HG03432 (cell line): ENCODE data around the gene NMBR.
"Not testable (repeated sequence)": the region's sequence is repeated elsewhere in the genome, so short reads cannot be mapped to it uniquely, and the experiment has no call there.

ENCODE experiments used
- ATAC-seq: cut with Tn5 transposase; IDR thresholded peaks from one replicate; pipeline ENCODE4 v1.9.1; 2021; ENCODE audit warnings: mild to moderate bottlenecking, moderate library complexity; ENCODE audit not compliant: unreplicated experiment

Gene NMBR

DNA sequence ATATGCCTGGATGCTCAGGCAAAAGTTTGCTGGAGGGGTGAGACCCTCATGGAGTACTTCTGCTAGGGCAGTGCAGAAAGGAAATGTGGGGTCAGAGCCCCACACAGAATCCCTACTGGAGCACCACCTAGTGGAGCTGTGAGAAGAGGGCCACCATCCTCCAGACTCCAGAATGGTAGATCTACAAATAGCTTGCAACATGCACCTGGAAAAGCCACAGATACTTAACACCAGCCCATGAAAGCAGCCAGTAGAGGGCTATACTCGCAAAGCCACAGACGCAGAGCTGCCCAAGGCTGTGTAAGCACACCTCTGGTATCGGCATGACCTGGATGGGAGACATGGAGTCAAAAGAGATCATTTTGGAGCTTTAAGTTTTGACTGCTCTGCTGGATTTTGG lies 74.9 kb downstream of the NMBR start:
- no peak for ATAC-seq

DNA sequence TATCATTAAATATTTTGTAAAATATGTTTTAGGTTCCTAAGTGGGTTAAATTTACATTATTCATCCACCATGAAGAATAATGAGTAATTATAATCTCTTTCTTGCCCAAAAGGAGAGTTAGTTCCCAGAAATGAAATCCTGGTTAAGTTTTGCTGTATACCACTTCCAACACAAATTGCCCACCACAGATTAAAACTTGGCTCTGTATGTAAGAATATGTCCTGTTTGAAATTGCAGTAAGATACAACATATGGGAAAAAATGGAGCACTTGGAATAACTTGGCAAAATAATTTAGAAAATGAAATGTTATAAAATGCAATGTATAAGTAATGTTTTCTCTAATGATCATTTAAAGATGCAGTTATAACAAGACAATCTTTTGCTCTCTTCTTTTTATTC lies 78.5 kb downstream of the NMBR start:
- no peak for ATAC-seq

DNA sequence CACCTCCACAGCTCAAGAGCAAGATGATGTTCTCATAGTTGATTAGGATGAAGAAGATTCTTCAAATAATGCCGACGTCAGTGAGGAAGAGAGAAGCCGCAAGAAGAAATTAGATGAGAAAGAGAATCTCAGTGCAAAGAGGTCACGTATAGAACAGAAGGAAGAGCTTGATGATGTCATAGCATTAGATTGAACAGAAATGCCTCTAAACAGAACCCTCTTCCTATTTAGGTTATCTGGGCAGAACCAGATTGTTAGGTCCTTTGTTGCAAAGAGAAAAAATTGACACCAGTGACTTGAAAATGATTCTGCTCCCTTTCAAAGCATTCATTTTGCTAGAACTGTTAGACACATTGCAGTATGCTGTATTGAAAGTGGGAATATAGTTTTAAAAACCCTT lies 84.1 kb downstream of the NMBR start:
- not testable (repeated sequence) for ATAC-seq

GRCh38 chr6:142058551-142059290 lies 88.2 kb downstream of the NMBR start:
- no peak for ATAC-seq

DNA sequence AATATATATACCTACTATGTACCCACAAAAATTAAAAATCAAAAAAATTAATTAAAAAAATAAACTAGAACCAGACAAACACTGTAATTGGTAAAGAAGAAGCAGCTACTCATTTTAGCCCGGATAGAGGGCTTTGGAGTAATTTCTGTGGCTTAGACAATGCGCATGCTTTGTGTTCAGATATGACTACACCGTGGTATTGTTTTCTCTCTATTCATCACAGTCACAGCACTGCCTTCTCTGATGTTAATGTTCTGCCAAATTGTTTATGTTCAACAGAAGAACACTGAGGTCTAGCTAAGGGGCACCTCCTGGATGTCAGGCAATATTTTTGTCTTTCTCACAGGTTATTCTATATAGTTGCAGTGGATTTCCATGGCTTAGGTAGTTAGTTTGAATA lies 91.7 kb downstream of the NMBR start:
- peak; percentile 94 for ATAC-seq

GRCh38 chr6:142051404-142051803 lies 95.5 kb downstream of the NMBR start:
- ATAC-seq, result no peak

GRCh38 chr6:142048593-142048980 lies 98.3 kb downstream of the NMBR start:
- no peak for ATAC-seq

DNA sequence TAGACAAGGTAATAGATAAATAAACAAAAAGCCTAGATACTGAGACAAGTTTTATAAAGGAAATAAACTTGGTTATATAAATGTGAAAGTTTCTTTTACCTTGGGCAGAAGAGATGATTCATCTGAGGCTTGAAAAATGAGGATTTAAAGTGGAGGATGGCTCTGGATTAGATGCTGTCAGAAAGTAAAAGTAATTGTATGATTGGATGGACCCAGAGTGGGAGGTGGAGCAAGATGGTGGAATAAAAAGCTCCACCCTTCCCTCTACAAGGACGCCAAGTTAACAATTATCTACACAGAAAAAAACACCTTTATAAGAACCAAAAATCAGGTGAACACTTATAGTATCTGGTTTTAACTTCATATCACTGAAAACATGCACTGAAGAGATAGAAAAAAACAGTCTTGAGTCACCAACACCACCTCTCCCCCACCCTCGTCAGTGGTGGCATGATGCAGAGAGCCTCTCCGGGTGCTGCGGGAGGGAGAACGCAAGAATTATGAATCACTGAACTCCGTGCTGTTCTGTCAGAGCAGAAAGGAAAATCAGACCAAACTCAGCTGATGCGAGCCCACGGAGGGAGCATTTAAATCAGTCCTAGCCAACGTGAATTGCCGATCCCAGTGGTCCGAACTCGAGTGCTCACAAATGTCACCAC lies 98.9 kb downstream of the NMBR start:
- ATAC-seq, result no peak

GRCh38 chr6:142045380-142046278 lies 101.3 kb downstream of the NMBR start:
- ATAC-seq, result no peak

GRCh38 chr6:142035890-142036289 lies 111.0 kb downstream of the NMBR start:
- ATAC-seq, result no peak

GRCh38 chr6:142031035-142031434 lies 115.9 kb downstream of the NMBR start:
- ATAC-seq, result no peak

DNA sequence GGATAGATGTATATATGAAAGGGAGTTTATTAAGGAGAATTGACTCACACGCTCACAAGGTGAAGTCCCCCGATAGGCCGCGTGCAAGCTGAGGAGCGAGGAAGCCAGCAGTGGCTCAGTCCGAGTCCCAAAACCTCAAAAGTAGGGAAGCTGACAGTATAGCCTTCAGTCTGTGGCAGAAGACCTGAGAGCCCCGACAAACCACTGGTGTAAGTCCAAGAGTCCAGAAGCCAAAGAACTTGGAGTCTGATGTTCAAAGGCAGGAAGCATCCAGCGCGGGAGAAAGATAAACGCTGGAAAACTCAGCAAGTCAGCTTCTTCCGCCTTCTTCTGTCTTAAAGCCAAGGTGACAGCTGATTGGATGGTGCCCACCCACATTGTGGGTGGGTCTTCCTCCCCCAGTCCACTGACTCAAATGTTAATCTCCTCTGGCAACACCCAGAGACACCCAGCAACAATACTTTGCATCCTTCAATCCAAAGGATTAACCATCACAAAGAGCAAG lies 116.8 kb downstream of the NMBR start:
- no peak for ATAC-seq

- no peak for ATAC-seq
Measured at GRCh38 chr6:142028527-142028926, 118.4 kb downstream of the NMBR start.

DNA sequence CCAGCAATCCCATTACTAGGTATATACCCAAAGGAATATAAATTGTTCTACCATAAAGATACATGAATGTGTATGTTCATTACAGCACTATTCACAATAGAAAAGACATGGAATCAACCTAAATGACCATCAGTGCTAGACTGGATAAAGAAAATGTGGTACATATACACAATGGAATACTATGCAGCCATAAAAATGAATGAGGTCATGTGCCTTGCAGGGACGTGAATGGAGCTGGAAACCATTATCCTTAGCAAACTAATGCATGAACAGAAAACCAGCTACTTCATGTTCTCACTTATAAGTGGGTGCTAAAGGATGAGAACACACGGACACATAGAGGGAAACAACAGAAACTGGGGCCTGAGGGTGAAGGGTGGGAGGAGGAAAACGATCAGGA lies 119.1 kb downstream of the NMBR start:
- not testable (repeated sequence) for ATAC-seq

DNA sequence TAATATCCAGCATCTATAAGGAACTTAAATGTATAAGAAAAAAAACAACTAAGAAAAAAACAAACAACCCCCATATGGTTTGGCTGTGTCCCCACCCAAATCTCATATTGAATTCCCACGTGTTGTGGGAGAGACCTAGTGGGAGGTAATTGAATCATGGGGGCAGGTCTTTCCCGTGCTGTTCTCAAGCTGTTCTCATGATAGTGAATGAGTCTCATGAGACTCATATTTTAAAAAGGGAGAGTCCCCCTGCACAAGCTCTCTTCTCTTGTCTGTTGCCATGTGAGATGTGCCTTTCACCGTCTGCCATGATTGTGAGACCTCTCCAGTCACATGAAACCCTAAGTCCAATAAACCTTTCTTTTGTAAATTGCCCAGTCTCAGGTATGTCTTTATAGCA lies 119.8 kb downstream of the NMBR start:
- ATAC-seq, result no peak

DNA sequence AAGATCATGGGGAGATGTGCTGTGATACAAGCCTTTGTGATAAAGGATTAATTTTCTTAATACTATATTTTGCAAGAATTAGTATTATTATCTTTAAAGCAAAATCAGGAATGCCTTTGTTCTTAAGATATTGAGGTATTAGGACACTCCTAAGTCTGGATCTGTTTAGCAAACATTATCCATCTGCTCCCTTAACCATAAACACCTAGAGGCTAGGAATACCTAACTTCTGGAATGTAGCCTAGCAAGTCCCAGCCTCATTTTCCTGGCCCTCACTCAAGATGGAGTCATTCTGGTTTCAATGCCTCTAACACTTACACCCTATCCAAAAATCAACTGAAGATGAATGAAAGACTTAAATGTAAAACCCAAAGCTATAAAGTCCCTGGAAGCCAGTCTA lies 120.5 kb downstream of the NMBR start:
- no peak for ATAC-seq
